Measurements from ENCODE around the gene R3HDM4. TPM values are rescaled to one million over a fixed set of nuclear protein-coding genes. Genes with fewer than 3 reads are reported as not detected.

R3HDM4 gene
- total RNA-seq, 1 experiment from 2014 or later: 55.8 TPM

DNA sequence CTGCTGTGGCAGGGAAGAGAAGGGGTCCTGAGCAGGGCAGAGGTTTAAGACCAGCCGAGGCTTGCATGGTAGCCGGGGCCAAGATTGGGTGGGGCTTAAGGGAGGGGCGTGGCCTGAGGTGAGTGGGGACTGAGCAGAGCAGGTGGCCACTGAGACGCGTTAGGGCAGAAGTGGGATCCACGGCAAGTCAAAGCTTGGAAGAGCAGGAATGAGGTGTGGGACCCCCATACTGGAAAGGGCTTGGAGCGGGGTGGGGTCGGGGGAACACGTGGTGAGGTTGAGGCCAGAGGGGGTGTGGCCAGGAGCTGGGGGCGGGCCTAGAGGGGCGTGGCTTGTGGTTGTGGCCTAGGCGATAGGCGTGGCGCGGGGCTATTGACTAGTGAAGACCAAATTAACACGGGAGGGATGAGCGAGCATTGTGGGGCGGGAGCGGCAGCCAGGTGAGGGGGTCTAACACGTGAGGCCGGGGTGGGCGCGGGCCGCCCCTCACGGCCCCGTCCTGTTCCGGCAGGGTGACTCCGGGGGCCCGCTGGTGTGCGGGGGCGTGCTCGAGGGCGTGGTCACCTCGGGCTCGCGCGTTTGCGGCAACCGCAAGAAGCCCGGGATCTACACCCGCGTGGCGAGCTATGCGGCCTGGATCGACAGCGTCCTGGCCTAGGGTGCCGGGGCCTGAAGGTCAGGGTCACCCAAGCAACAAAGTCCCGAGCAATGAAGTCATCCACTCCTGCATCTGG is 50.3 kb downstream of the R3HDM4 start:
- Histone ChIP-seq H3K79me2 (ENCODE audit: low read depth) (no peaks in the 10 kb centered on the region), H3K9me2 (ENCODE audit: insufficient read depth) (no peaks in the 10 kb centered on the region), H3K9me3 (ENCODE audit: insufficient read depth, low read depth) (no peaks in the 10 kb centered on the region), H4K20me1 (ENCODE audit: insufficient read depth) (no peaks in the 10 kb centered on the region), H3K4me3 (no peak overlapping the region), H3K4me2 (no peak overlapping the region), H3K36me3 (ENCODE audit: low read depth) (no peaks in the 10 kb centered on the region), H3K27me3 (ENCODE audit: insufficient read depth, low read depth) (no peaks in the 10 kb centered on the region), H3K4me1 (replicated peaks; ENCODE audit: insufficient read depth) (peaks cover 12% of the 10 kb centered on the region), H2AFZ (no peak overlapping the region), H3F3A (ENCODE audit: insufficient read depth, low read depth) (peaks cover 48% of the 10 kb centered on the region), H3K27ac (no peak overlapping the region)
- CTCF ChIA-PET: no interaction called here
- no TSS peak for BruUV-seq (replicated peaks)
- POLR2A ChIA-PET (ENCODE audit: unreplicated experiment): no interaction called here
- TF ChIP-seq EZH2 (IDR thresholded peaks at IDR 0.05; ENCODE audit: low read depth): no peak
- TF ChIP-seq, protein P1, sequence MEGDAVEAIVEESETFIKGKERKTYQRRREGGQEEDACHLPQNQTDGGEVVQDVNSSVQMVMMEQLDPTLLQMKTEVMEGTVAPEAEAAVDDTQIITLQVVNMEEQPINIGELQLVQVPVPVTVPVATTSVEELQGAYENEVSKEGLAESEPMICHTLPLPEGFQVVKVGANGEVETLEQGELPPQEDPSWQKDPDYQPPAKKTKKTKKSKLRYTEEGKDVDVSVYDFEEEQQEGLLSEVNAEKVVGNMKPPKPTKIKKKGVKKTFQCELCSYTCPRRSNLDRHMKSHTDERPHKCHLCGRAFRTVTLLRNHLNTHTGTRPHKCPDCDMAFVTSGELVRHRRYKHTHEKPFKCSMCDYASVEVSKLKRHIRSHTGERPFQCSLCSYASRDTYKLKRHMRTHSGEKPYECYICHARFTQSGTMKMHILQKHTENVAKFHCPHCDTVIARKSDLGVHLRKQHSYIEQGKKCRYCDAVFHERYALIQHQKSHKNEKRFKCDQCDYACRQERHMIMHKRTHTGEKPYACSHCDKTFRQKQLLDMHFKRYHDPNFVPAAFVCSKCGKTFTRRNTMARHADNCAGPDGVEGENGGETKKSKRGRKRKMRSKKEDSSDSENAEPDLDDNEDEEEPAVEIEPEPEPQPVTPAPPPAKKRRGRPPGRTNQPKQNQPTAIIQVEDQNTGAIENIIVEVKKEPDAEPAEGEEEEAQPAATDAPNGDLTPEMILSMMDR (conservative IDR thresholded peaks at IDR 0.05): no peak
- no peak for DNase-seq
- intact Hi-C loops (cut with micrococcal nuclease; ENCODE audit: unreplicated experiment): no loop called here

DNA sequence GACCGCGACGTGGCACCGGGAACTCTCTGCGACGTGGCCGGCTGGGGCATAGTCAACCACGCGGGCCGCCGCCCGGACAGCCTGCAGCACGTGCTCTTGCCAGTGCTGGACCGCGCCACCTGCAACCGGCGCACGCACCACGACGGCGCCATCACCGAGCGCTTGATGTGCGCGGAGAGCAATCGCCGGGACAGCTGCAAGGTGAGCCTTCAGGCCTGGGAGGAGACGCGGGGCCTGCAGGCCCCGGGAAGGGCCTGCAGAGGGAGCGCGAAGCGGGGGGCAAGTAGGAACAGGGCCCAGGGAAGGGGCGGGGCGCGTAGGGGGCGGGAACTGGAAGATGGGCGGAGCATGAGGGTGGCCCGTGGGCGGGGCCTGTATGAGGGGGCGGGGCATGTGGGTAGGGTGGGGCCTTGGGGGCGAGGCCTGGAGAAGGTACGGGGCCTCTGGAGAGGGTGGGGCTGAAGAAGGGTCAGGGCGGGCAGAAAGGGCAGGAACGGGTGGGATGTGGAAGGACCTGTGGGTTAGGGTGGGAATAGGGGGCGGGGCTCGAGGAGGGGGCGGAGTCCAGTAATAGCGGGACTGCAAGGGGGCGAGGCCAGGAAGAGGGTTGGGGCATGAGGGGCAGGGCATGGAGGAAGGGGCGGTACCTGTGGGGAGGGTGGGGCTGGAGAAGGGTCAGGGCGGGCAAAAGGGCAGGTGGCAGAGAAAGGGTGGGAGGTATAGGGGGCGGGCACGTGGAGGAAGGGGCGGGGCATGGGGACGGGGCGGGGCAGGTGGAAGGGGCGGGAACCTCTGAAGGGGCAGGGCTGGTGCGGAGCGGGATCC is 51.1 kb downstream of the R3HDM4 start:
- no peak overlapping the region for H3K4me3 ChIP-seq
- POLR2A ChIA-PET (ENCODE audit: unreplicated experiment): no interaction called here
- H3K79me2 ChIP-seq (ENCODE audit: low read depth): no peaks in the 10 kb centered on the region
- H3K9me3 ChIP-seq (ENCODE audit: insufficient read depth, low read depth): no peaks in the 10 kb centered on the region
- H3K27me3 ChIP-seq (ENCODE audit: insufficient read depth, low read depth): no peaks in the 10 kb centered on the region
- no peaks in the 10 kb centered on the region for H4K20me1 ChIP-seq (ENCODE audit: insufficient read depth)
- no peaks in the 10 kb centered on the region for H3K9me2 ChIP-seq (ENCODE audit: insufficient read depth)
- H3K4me1 ChIP-seq (replicated peaks; ENCODE audit: insufficient read depth): peaks cover 12% of the 10 kb centered on the region
- intact Hi-C loops (cut with micrococcal nuclease; ENCODE audit: unreplicated experiment): no loop called here
- DNase-seq: no peak
- no peak overlapping the region for H3K27ac ChIP-seq
- no peak for TF ChIP-seq EZH2 (IDR thresholded peaks at IDR 0.05; ENCODE audit: low read depth)
- TF ChIP-seq, protein P1 (conservative IDR thresholded peaks at IDR 0.05): no peak
- CTCF ChIA-PET: no interaction called here
- peaks cover 44% of the 10 kb centered on the region for H3F3A ChIP-seq (ENCODE audit: insufficient read depth, low read depth)
- H3K4me2 ChIP-seq: no peak overlapping the region
- BruUV-seq (replicated peaks): no TSS peak
- no peaks in the 10 kb centered on the region for H3K36me3 ChIP-seq (ENCODE audit: low read depth)
- no peak overlapping the region for H2AFZ ChIP-seq

DNA sequence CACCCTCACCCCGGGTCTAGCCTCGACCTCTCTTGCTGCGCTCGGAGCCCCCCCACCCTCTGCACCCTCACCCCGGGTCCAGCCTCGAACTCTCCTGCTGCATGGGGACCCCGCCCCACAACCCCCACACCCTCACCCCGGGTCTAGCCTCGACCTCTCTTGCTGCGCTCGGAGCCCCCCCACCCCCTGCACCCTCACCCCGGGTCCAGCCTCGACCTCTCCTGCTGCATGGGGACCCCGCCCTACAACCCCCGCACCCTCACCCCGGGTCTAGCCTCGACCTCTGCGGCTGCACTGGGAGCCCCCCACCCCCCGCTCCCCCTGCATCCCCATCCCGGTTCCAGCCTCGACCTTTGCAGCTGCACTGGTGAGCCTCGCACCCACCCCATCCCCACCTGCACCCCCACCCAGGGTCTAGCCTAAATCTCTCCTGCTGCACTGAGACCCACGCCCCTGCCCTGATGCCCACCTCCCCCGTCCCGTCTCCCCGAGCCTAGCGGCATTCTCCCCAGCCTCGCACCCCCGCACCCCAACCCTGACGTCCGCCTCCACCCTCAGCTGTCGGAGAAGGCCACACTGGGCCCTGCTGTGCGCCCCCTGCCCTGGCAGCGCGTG is 51.8 kb downstream of the R3HDM4 start:
- Histone ChIP-seq H3K4me2 (no peak overlapping the region), H3K79me2 (ENCODE audit: low read depth) (no peaks in the 10 kb centered on the region), H2AFZ (no peak overlapping the region), H3K9me3 (ENCODE audit: insufficient read depth, low read depth) (no peaks in the 10 kb centered on the region), H3K4me3 (no peak overlapping the region), H4K20me1 (ENCODE audit: insufficient read depth) (no peaks in the 10 kb centered on the region), H3K27me3 (ENCODE audit: insufficient read depth, low read depth) (no peaks in the 10 kb centered on the region), H3K36me3 (ENCODE audit: low read depth) (no peaks in the 10 kb centered on the region), H3K27ac (no peak overlapping the region), H3K4me1 (replicated peaks; ENCODE audit: insufficient read depth) (peaks cover 12% of the 10 kb centered on the region), H3K9me2 (ENCODE audit: insufficient read depth) (no peaks in the 10 kb centered on the region), H3F3A (ENCODE audit: insufficient read depth, low read depth) (peaks cover 44% of the 10 kb centered on the region)
- ChIA-PET POLR2A (ENCODE audit: unreplicated experiment) (no interaction called here), CTCF (no interaction called here)
- TF ChIP-seq, protein P1 (conservative IDR thresholded peaks at IDR 0.05): no peak
- TF ChIP-seq EZH2 (IDR thresholded peaks at IDR 0.05; ENCODE audit: low read depth): no peak
- no peak for DNase-seq
- intact Hi-C loops (cut with micrococcal nuclease; ENCODE audit: unreplicated experiment): no loop called here
- BruUV-seq (replicated peaks): no TSS peak

All from PC-9 (cell line).